HG02678 (cell line): Measurements from ENCODE around the gene TSSC4.

Experiments used
- ATAC-seq: cut with Tn5 transposase; IDR thresholded peaks from one replicate; pipeline ENCODE4 v1.9.1; 2021; ENCODE audit warnings: mild to moderate bottlenecking, moderate library complexity; ENCODE audit not compliant: unreplicated experiment

Gene TSSC4

DNA sequence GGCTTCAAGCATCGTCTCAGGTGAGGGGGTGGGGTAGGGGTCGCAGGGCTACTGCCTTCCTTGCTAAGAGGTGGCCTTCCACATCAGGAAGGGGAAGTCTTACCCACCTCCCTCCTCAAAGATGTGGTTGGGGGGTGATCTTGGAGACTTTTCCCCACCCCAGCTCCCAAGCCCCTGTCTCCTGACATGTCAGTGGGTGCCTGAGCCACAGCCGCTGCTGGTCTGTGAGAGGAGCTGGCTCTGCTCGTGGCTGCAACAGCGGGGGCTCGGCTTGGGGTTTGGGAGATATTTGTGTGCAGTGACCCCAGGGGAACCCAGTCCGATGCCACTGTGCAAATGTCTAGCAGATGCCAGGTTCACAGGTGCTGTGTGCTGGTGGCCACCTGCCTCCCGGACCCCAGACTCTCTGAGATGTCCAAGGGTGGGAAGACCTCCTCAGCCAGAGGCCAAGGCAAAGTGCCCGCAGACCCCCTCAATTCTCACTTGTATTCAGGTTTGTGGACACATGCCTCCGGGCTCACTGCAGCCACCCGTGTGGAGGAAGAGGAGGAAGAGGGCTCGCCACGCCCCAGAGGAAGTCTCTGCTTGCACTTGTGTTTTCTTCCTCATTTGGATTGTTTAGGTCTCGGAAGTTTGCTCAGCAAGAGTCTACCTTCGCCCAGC lies 46.2 kb downstream of the TSSC4 start:
- no peak for ATAC-seq

DNA sequence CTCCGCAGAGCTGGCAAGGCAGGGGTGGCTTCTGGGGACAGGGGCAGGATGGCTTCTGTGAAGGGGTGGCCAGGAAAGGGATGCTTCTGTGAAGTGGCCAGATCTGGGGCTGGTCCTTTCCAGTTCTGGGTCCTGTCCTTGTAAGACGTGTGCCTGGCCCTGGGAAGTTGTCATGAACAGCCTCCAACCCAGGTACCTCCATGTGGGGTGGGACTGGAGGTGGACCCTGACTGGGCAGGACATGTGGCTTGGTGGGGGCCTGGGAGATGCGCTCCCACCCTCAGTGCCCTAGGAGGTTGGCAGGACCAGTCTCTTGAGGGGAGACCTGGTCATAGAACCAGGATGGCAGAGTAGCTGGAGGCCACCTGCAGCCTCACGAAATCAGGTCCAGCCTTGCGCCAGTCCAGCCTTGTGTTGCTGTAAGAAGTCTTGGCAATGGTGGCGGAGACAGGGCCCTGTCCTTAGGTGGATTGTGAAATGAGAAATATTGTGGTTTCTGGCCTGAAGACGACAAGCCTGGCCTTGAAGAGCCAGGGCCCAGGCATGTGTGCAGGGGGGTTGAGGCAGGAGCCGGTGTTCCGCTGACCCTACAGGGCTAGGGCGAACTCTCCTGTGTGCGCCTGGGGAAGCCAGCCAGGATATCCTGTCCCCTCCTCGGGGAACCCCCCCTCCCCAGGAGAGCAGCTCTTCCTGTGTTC lies 46.9 kb downstream of the TSSC4 start:
- ATAC-seq, result no peak

DNA sequence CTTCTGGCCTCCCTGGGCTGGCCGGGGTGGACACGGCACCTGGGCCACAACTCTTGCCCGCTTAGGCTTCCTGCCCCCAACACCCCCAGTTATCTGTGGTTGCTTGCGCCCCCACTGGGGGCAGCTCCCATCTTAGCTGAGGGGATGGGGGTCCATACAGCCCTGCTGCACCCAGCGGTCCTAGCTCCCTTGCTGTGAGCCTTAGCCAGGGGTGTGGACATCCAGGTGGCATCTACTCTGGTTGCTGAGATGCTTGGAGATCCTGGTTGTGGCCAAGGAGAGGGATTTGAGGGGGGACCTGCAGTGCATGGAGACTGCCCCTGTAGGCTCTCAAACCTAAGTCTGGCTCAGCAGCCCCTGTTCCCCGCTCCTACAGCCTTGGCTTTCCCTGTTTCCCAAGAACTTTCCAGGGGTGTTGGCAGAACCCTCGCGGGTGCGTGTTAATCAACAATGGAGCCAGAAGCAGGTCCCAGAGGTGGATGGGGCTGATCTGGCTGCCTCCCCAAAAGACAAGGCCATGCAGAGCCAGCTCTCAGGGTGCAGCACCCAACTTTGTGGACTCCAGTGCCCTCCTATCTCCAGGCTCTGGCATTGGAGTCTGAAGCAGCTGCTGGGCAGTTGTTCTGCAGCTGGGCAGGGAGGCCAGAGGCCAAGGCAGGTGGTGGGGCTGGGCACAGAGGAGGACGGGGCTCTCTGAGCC lies 47.6 kb downstream of the TSSC4 start:
- no peak for ATAC-seq

DNA sequence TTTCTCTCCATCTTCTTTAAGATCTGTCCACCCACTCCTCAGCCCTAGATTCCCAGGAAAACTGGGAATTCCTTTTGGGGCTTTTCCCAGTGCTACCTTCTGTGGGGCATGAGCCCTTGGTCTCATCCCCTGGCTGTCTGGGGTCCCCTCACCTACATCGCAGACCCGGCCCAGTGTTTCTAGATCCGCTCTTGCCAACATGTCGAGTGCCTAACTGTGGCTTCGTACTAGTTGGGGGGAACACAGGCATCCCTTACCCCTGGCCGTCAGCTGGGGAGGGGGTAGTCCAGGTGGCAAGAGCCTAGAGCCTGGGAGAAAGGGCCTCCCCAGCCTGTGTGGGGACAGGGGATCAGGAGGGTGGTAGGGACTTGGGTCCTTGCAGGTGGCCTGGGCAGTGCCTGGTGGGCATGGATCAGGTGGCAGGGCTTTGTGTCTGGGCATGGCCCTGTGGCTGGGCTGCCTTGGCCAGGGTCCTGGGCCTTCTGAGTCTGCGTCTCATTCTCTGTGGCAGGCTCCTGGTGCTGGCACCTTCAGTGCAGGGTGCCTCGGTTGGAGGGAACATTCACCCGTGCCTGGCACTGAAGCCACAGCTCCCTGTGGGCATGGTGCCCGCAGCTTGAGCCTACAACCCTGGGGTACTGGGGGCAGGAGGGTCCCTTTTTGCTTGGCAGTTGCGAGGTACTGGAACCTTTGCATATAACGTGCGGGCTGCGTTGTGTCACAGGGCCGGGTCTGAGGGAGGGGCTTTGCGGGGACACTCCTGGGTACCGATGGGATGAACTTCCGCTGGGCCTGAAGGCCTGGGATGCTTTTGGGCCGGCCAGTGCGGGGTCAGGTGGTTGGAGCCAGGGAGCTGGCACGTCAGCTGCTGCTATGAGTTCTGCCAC lies 48.4 kb downstream of the TSSC4 start:
- ATAC-seq, result no peak

DNA sequence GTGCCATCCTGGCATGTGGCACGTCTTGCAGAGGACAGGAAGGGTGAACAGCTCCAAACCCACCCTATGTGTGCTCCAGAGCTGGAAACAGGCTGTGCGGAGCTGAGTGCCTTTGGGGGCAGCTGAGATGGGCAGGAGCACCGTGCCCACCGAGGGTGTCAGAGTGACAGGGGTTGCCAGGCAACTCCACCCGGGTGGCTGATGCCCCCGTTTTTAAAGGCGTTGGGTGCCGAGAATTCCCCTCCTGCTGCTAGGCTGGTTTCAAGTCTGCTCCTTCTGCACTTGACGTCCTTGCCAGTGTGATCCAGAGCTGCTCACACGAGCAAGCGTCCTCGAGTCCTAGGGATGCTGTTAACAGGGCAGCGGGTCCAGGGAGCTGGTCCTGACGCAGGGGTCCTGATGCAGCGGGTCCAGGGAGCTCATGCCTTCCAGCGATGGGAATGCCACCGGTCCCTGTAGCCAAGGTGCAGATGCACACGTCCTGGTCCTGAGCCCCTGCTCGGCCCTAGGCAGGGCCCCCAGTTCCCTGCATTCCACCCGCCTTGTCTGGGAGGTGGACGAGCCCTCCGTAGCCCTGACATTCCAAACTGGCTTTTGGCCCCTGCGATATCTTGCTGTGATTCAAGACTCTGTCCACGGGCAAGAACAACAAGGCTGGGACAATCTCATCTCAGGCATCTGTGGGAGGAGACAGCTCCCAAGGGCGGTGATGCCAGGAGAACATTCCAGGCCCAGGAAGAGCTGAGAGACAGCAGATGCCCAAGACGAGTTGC lies 49.2 kb downstream of the TSSC4 start:
- no peak for ATAC-seq

DNA sequence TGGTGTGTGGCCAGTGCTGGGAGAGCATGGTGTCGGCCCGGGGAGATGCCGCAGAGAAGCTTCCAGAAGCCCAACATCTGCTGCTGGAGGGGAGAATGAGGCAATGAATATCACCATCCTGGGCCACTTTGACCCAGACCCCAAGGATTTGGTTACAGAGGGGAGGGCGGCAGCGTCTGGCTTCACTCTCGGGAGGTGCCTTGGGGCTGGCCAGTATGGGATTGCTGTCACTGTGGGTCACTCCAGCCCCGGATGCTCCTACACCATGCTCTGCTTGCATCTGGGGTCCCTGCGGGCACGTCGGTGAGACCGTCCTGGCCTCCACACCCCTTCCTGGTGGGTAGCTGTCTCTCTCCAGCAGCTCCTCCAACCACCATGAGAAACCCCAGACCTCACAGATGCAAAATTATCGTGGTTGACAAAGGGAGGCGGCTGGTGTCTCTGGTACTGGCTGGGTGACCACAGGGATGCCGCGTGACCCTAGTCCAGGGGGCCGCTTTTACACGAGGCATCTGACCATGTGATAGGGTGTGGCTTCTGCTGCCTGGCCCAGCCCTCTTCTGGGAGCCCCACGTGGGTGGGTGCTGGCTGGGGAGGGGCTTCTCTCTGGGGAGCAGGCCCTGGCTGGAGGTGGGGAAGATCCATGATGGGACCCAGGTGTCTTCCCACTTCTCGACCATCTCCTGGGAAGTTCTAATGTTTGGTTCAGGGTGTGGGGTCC lies 49.9 kb downstream of the TSSC4 start:
- no peak for ATAC-seq

DNA sequence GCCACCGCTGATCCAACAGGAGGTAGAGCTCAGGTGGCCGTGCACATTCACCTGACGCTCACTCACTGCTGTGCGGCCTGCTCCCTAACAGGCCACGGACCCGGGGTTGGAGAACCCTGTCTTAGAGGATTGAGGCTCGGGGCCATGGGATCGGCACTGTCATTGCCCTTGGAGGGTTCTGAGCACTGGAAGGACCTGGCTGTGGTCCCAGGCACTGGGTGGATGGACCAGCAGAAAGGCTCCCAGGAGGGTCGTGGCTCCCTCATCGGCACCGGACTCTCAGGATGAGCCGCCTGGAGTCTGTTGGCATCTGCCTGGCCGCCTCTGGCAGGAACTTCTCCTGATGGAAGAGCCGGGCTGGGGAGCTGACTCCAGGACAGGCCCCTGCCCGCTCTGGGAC lies 50.8 kb downstream of the TSSC4 start:
- no peak for ATAC-seq

DNA sequence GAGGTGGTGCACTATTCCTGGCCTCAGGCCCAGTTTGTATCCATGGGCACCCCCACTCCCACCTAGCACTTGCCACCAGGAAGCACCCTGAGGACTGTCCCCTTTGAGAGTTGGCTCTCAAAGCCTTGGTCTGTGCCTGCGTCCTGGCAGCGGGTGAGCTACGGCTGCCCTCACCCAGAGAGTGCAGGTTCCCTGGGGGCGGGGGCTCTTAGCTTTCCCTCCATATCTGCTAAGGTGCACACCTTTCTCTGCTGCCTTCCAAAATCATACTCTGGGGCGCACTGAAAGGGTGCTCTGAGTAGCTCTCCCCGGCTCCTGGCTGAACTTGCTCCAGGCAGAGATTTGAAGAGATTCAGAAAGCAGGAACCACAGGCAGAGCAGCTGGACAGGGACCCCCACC lies 51.4 kb downstream of the TSSC4 start:
- no peak for ATAC-seq

DNA sequence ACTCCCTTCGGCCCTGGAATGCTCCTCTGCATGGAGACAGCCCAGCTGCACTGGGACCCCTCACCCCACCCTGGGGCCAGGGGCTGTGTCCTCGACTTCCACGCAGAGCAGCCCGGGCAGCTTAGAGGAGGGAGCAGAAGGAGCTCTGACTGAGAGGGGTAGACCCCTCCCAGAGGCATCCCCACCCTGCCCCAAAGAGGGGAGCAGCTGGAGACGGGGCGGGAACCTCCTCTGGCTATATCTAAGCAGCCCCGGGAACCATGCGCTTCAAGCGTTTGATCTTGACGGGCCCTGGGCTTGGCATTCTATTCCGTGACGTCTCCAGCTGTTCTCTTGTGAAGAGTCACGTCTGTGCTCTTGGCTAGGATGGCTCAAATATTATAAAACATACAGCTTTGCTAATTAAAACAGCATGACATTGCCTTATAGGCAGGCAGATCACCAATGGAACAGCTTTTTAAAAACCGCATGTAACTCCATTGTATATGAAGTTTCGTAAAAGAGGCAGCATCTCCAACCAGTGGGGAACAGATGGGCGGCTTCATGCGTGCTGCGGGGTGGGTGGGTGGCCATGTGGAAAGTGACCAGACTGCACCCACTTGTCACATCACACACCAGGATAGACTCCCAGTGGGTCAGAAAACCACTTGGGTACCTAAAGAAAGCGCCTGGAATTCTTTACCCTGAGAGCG lies 51.9 kb downstream of the TSSC4 start:
- no peak for ATAC-seq

DNA sequence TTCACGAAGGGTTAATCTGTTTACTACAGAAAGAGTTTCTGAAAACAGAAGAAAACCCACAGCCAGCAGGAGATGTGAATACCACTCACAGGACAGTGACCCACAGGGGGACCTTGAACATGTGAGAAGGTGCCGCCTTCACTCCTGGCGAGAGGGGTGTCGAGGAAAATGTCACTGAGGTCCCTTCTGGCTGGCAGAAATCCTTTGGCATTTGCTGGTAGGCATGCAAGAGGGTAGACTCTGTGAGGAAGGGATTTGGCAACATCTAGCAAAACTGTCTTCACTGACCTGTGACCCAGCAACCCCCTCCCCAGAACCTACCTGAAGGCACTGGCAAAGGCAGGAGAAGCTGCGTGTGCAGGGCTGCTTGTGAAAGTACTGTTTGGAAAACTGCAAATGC lies 52.9 kb downstream of the TSSC4 start:
- no peak for ATAC-seq
